ENCODE measurements around the gene PACSIN1.

PACSIN1 gene

GRCh38 chr6:34463849-34464248 lies 2.0 kb upstream of the PACSIN1 start:
- DNase-seq (ENCODE audit: low spot score), result no peak
- TF ChIP-seq, protein P1, sequence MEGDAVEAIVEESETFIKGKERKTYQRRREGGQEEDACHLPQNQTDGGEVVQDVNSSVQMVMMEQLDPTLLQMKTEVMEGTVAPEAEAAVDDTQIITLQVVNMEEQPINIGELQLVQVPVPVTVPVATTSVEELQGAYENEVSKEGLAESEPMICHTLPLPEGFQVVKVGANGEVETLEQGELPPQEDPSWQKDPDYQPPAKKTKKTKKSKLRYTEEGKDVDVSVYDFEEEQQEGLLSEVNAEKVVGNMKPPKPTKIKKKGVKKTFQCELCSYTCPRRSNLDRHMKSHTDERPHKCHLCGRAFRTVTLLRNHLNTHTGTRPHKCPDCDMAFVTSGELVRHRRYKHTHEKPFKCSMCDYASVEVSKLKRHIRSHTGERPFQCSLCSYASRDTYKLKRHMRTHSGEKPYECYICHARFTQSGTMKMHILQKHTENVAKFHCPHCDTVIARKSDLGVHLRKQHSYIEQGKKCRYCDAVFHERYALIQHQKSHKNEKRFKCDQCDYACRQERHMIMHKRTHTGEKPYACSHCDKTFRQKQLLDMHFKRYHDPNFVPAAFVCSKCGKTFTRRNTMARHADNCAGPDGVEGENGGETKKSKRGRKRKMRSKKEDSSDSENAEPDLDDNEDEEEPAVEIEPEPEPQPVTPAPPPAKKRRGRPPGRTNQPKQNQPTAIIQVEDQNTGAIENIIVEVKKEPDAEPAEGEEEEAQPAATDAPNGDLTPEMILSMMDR (IDR thresholded peaks at IDR 0.05; ENCODE audit: extremely low read depth, missing control alignments), result no peak

- TF ChIP-seq, protein P1 (IDR thresholded peaks at IDR 0.05; ENCODE audit: extremely low read depth, missing control alignments), result no peak
- no peak for DNase-seq (ENCODE audit: low spot score)
These were observed 638 bp downstream of the PACSIN1 start for GRCh38 chr6:34466242-34467185.

- DNase-seq (ENCODE audit: low spot score), result peak; percentile 58
- TF ChIP-seq, protein P1 (IDR thresholded peaks at IDR 0.05; ENCODE audit: extremely low read depth, missing control alignments), result no peak
These were observed 2.6 kb downstream of the PACSIN1 start for GRCh38 chr6:34468378-34468892.

GRCh38 chr6:34469499-34469898 lies 3.6 kb downstream of the PACSIN1 start:
- TF ChIP-seq, protein P1 (IDR thresholded peaks at IDR 0.05; ENCODE audit: extremely low read depth, missing control alignments), result no peak
- no peak for DNase-seq (ENCODE audit: low spot score)

DNA sequence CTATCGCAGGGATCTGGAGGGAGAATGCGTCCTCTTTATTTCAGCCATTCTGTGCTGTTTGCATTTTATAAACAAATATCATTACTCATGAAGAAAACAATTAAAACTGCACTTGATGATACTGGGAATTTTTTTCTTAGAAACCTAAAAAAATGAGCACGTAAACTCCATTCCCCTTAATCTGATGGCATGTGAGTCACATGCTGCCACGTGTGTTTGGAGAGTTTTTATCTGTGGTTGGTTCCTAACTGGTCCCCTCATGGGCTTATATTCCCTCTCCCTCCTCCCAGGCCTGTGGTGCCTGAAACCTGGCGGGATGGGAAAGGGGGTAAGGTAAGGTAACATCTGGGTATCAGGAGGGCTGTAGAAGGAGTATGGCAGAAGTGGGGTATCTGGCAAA lies 6.5 kb downstream of the PACSIN1 start:
- TF ChIP-seq, protein P1 (IDR thresholded peaks at IDR 0.05; ENCODE audit: extremely low read depth, missing control alignments), result no peak
- no peak for DNase-seq (ENCODE audit: low spot score)

DNA sequence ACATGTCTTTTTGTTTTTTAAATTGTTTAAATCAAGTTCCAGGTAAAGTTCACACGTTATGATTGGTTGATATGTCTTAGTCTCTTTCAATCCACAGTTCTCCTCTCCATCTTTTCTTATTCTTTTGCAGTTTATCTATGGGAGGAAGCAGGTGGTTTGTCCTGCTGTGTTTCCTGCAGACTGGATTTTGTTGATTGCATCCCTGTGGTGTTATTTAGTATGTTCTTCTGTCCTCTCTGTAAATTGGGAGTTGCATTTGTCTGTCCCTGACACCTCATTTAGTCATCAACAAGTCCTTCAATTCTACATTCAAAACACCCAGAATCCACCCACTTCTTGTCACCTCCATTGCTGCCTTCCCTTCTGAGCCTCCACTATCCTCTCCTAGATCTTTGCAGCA lies 8.1 kb downstream of the PACSIN1 start:
- TF ChIP-seq, protein P1 (IDR thresholded peaks at IDR 0.05; ENCODE audit: extremely low read depth, missing control alignments), result no peak
- no peak for DNase-seq (ENCODE audit: low spot score)

DNA sequence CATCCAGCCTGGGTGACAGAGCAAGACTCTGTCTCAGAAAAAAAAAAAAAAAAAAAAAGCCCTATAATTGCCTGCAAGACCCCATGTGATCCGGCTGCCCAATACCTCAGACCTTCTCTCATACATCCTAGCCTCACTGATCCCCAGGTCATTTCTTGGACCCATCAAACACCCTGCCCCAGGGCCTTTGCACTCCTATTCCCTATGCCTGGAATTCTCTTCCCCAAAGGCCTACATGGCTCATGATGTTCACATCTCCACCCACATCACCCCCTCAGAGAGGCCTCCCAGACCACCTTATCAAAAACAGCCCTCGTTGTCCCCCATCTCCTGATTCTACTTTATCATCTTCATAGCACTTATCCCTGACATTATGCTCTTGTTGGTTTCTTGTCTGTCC lies 8.9 kb downstream of the PACSIN1 start:
- TF ChIP-seq, protein P1 (IDR thresholded peaks at IDR 0.05; ENCODE audit: extremely low read depth, missing control alignments), result no peak
- no peak for DNase-seq (ENCODE audit: low spot score)

Data from GM20000 (cell line).